ENCODE results near the gene ADAP1.
"Not testable (repeated sequence)": the region's sequence is repeated elsewhere in the genome, so short reads cannot be mapped to it uniquely, and the experiment has no call there.

ADAP1 gene

DNA sequence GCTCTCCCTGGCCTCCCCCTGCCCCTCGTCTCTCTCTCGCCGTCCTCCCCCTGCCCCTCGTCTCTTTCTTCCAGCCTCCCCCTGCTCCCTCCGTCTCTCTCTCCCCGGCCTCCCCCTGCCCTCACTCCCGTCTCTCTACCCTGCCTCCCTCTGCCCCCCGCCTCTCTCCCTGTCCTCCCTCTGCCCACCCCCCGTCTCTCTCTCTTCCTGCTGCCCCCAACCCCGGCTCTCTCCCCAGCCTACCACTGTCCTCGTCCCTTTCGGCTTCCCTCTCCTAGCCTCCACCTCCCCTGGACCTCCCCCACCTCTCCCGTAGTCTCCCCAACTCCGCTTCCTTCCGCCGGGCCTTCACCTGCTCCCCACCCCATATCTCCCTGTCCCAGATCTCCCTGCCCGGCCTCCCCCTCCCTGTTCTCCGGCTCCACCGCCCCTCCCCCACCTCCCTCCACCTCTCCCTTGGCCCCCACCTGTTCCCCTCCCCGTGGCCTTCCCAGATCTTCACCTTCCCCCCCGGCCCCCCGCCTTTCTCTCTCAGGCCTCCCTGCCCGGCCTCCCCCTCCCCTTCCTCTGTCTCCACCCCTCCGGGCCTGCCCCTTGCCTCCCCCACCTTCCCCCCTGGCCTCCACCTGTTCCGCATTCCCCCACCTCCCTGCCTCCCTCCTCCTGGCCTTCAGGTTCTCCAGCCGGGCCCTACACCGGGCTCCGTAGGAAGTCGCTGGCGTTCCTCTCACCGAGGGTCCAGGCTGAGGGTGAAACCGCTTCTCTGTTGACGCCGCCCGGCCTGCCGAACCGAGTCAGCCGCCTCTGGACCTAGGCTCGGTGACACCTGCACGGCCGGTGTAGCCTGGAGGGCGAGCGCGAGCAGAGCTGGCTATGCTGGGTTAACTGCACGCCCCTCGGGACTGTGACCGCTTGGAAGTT lies 76.9 kb downstream of the ADAP1 start:
- no peak for DNase-seq

DNA sequence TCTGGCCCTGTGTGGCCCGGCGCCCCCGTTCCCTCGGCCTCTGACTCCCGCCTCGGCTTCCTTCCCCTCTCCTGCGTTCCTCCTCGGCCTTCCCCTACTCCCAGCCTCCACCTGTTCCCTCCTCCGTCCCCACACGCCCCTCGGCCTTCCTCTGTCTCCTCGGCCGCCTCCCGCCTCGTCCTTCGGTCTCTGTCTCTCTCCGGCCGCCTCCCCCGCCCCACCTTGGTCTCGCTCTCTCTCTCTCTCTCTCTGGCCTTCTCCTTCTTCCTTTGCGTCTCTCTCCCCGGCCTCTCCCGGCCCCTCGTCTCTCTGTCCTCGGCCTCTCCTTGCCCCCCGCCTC lies 77.5 kb downstream of the ADAP1 start:
- no peak for DNase-seq

DNA sequence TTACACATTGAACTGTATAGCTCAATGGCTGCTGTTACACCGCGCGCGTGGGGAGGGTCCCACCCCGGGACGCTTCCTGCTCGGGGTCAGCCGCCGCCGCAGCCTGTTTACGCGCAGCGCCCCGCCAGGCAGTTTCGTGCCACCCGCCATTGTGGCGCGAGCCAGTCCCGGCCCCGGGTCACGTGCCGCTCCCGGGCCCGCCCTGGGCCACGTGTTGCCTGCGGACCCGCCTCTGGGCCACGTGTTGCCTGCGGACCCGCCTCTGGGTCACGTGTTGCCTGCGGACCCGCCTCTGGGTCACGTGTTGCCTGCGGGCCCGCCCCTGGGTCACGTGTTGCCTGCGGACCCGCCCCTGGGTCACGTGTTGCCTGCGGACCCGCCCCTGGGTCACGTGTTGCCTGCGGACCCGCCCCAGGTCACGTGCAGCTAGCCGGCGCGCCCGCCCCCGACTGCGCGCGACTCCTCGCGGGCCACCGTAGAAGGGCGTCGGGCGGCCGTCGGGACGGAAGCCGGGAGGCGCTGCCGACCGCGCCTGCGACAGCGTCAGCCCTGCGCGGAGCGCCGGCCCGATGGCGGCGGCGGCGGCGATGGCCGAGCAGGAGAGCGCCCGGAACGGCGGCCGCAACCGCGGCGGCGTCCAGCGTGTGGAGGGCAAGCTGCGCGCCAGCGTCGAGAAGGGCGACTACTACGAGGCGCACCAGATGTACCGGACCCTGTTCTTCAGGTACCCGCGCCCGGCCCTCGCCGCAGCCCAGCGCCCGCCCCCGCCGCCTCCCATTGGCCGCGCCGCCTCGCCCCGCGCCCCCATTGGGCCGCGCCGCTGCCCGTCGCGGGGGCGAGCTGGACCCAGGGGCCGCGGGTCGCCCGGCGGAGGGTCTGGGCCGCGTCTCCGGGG lies 78.2 kb downstream of the ADAP1 start, which contains the start of gene GET4:
Gene GET4 (plus strand): TSS at position 478 of the 895 bp plus-strand sequence. CDS start 92 bp downstream, at position 570.
- DNase-seq, result peak; percentile 99

DNA sequence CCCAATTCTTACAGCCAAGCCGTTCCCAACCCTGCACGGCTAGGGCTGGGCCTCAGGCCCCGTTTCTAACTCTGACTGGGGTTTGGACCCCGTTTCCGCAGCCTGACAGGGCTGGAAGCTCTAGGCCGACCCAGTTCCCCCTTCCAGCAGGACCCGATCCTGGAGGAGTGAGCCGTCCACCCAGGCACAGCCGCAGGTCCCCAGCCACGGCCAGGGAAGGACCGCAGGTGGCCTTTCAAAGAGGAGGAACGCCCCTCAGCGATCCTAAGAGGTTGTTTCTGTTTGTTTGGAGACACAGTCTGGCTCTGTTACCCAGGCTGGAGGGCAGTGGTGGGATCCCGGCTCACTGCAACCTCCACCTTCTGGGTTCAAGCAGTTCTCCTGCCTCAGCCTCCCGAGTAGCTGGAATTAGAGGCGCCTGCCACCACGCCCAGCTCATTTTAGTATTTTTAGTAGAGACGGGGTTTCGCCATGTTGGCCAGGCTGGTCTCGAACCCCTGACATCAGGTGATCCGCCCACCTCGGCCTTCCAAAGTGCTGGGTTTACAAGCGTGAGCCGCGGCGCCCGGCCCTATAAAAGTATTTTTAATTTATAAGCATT lies 78.9 kb downstream of the ADAP1 start:
- peak; percentile 9 for DNase-seq

DNA sequence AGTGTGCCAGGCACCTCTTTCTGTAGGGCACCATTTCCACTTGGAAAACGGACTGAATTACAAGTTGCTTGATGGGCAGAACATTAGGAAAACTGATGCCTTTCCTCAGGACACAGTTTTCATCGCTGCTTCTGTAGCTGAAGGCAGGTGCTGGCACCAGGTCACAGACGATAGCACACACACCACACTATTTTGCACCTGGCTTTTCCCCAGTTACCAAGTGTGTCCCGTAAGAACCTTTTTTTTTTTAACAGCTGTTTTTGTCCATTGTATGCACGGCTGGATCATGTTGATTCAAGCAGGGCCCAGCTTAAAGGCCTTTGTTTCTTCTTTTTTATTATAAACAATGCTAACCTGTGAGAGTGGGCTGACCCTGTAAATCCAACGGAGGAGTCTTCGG lies 79.4 kb downstream of the ADAP1 start:
- no peak for DNase-seq

DNA sequence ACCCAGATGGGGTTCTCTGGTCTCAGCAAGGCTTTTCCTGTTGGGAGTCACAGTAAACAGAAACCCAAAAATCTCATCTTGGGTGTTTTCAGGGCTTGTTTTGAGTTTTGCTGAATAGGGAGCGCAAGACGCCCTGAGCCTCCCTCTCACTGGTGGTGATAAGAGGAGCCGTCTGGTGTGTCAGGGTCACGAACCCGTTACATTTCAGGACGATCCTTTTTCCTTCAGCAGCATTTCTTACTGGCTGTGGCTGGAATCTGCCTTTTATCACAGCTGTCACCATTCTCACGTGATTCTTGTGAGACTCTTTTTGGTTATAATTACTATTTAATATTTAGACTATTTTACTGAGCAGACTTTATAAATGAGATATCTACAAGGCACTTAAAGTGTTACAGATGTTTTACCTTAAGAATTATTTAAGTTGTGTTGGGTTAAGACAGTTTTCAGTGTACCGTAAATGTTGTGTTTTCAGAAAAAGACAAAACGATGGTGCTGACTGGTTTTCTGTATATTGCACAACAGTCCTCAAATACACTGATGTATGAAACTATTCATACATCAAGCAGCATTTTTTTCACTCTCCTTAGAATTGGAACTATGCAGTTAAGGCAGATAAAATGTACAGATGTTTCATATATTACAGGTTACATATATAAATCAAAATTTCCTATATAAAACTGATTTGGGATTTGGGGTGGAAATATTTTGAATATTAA lies 80.3 kb downstream of the ADAP1 start:
- no peak for DNase-seq

DNA sequence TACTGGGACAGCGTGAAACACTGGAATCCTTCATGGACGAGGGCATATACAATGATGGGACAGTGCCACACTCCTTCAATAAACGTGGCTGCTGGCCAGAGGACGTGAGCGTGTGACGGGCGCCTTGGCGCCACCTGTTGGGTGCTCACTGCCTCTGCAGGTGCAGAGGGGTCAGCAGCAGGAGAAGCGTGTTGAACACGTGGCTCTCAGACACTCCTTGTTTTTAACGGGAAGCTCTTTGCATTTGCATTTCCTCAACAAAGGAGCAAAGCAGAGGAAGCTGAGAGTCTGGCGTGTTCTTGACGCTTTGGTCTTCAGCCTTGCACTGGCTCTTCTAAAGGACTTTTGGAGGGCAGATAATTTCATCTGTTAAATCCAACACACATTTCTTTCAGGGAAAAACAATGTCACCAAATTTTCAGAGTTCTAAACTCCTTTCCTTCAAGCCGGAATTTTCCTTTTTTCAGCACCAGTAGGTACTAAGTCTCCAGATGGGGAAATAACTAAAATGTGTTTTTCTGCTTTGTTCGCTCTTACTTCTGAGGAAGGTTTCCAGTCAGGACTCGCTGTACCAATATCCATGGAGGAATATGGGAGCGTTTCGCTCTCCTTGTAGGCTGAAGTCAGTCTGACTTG lies 81.0 kb downstream of the ADAP1 start:
- peak; percentile 87 for DNase-seq

DNA sequence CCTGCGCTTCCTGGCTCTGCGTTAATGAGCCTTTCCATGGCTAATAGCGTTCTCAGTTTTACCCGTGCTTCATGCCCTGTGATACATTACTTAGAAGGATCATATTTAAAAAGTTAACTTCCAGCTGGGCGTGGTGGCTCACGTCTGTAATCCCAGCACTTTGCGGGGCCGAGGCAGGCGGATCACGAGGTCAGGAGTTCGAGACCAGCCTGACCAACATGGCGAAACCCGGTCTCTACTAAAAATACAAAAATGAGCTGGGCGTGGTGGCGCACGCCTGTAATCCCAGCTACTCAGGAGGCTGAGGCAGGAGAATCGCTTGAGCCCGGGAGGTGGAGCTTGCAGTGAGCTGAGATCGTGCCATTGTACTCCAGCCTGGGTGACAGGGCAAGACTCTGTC lies 81.8 kb downstream of the ADAP1 start:
- not testable (repeated sequence) for DNase-seq

DNA sequence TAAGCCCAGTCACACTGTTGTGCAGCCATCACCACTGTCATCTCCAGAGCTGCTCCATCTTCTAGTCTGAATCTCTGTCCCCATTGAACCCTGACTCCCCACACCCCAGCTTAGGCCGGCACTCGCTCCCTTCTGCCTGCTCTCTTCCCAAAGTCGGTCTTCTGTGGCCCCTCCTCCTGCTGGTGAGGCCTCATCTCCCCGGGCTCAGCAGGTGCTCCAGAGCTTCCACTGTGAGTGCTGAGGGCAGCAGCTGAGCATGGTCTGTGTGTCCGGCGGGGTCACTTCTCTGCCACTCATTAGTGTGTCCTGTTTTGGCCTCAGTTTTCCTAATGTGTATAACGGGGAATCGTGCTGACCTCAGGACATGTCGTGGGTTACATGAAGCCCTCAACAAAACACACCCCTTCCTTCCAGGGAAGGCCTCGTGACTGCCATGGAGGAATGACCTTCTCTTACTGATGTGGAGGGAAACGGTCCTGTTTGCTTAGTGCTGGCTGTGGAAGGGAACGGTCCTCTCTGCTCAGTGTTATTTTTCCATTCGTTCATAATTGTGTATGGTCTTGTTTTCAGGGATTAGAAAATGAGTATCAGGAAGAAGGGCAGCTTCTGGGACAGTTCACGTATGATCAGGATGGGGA lies 82.5 kb downstream of the ADAP1 start:
- DNase-seq, result no peak

DNA sequence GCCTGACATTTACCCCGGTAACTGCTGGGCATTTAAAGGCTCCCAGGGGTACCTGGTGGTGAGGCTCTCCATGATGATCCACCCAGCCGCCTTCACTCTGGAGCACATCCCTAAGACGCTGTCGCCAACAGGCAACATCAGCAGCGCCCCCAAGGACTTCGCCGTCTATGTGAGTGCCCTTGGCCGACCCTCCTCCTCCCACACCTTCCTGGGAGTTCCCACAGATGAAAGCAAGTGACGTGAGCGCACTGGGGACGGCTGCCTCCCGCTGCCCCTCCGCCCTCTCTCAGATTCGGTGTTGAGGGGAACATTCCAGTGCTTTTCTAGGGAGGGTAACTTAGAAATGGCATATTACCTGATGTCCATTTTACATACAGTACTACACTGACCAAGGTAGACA lies 85.1 kb downstream of the ADAP1 start:
- no peak for DNase-seq

DNA sequence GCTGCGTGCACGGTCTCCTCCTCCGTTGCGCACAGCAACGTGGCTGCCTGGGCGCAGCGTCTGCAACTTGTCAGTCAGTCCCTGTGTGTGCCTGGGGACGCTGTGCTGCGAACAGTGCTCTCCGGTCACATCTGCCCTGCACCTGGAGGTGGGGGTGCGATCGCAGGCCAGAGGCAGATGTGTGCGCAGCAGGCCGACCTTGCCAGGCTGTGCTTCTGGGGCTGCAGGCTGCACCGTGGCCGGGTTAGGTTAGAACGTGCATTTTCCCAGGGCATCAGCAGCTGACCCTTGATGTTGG lies 86.3 kb downstream of the ADAP1 start:
- no peak for DNase-seq

DNA sequence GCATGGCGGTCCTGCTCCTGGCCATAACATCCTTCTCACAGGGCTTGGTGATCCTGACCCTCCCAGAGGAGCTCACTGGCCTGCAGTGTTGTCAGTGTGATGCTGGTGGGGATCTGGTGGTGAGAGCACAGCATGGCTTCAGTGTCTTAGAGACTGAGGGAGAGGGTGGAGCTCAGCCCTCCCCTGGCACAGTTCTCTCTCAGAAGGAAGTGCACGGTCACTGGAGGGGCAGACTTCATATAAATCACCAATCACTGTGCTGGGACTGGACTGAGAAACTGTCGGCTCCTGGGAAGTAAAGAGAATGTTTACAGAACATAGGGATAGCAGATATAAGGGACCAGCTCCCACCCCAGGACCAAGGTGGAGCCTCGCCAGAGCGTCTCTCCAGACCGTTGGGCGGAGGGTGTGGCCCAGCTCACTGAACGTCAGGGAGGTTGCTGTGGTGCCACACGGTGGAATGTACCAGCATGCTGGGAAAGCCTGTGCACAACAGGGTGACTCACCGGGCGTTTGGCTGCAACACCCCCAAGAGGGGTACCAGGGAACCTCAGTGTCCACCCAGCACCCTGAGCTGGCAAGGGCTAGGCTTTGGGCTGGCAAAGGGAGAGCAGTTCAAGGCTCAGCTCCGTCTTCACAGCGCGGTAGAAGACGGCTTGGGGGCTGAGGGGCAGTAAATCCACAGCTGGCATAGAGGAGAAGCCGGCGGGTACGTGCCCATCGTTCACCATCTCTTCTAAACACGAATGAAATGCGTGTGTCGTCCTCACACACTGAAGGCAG lies 86.9 kb downstream of the ADAP1 start:
- no peak for DNase-seq

DNA sequence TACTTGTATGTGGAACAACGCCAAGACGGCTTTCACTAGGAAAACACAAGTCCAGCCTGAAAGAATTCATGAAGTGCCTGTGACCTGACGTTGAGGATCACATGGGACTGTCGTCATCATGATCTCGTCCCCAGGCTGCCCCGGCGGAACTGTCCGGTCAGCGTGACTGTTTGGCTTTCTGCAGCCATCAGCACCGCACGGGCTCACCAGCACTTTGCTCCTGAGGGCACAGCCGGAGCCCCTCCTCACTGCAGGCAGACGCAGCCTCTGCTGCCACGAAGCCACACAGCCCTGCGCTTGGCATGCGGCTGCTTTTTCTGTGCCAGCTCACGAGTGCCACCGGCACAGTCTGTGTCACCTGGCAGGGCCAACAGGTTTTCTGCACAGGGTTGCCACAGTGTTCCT lies 87.5 kb downstream of the ADAP1 start:
- DNase-seq, result no peak

DNA sequence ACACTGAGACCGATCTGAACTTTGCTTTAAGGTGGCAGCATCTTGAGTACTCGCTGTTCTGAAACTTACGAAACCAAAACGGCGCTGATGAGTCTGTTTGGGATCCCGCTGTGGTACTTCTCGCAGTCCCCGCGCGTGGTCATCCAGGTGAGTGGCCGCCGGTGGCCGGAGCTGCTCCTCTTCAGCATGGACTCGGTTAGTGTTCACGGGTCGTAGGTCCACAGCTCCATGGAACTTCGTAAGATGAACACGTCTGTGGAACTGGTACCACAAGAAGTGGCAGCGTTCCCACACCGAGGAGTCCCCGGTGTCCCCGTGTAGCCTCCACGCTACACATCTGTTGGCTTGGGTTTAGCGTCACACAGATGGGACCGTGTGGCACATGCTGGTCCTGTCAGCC lies 88.6 kb downstream of the ADAP1 start:
- no peak for DNase-seq

DNA sequence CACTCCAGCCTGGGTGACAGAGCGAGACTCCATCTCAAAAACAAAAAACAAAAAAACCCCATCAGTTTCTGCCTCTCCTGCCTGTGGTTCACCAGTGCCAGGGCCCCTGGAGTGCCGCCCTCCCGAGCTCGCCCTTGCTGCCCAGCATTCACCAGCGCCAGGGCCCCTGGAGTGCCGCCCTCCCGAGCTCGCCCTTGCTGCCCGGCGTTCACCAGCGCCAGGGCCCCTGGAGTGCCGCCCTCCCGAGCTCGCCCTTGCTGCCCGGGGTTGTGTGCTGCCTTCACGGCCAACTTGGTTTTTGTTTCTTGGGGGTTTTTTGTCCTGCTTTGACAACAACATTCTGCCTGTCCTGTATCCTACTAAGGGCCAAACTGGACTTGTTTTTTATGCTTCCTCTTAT lies 91.4 kb downstream of the ADAP1 start:
- no peak for DNase-seq

DNA sequence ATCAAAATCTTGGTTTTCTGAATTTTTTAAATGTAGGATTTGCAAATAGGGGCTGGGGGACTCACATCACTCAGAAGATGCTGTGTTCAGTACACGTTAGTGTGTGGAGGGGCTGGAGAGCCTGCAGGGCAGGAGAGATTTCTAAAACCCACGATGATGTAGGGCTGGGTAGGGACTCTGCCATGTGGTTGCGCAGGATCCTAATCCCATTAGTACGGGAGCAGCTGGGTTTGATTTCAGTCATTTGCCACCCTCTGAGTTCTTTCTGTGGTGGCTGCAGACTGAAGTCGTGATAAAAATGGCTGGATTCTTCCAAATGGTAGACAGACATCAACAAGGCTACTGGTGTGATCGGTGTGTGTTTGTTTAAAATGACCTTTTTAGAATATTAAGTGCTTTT lies 92.3 kb downstream of the ADAP1 start:
- no peak for DNase-seq

DNA sequence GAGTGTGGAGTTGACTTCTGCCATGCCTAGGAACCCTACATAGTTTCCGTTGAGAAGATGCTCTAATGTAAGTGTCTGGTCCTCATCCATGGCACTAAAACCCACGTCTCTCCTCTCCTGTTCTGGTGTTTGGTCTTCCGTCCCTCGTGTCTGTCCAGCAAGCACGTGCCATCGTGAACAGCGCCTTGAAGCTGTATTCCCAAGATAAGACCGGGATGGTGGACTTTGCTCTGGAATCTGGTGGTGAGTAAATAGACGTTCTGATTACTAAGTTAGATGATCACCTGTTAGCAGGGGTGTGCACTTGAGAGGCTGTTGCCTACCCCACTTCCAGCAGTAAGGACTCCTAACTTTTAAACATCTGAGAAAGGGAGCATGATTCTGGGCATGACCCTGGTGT lies 93.3 kb downstream of the ADAP1 start:
- no peak for DNase-seq

DNA sequence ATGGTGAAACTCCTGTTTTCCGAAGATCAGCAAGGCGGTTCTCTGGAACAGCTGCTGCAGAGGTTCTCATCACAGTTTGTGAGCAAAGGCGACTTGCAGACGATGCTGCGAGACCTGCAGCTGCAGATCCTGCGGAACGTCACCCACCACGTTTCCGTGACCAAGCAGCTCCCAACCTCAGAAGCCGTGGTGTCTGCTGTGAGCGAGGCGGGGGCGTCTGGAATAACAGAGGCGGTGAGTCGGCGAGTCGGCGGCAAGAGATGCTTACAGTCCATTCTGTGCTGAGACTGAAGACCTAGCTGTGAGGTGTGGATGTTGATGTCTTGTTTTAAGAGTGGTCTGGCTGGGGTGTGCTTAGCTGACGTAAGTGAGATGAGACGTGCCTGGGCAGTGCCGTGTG lies 94.3 kb downstream of the ADAP1 start:
- no peak for DNase-seq

DNA sequence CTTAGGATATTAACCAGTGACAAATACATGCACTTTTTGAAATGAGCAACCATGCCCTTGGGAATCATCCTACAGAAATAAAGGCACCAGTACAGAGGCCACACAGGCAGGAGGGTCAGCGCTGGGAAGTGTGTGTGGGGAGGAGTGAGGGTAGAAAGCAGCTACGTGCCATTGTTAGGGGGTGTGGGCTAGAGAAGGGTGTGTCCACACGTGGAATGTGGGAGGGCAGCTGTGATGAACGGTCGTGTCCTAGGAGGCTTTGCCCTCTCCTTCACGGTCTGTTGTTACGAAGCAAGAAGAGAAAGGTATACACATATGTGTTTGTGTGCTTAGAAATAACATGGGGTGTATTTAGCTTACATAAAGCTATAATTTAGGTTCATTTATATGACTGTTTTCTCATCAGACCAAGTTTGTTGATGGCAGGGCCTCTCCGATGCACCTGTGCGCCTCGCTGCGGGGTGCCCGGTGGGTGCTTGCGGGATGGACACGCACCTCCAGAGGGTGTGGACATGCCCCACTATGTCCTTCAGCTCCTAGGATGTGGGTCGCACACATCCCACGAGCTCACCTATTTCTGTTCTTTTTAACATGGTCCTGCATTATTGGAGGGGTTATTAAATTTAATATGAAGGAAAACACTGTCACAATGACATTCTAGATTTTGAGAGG lies 95.0 kb downstream of the ADAP1 start:
- DNase-seq, result no peak

DNA sequence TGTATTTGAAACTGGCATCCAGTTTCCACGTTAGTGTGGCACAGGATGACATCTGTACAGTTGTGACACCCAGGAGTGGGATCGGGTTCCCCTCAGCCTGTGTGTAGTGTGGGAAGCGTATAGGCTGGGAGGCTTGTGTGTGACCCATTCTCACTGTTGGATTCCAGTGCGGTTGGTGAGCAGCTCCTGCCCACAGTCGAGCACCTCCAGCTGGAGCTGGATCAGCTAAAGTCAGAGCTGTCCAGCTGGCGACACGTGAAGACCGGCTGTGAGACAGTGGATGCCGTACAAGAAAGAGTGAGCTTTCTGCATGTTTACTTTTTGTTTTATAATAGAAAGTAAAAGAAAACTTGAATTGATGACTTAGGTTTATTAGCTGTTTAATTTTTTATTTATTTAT lies 96.8 kb downstream of the ADAP1 start:
- DNase-seq, result no peak
